SK-N-SH (cell line): ENCODE results near the gene PPP3CA.

ENCODE experiments used
- CTCF ChIP-seq: fragments of 200-600 bp; sonication (generic); IDR thresholded peaks from 2 replicates; pipeline ENCODE4 v1.6.1; 2017; ENCODE audit warnings: antibody characterized with exemption, mild to moderate bottlenecking, moderate library complexity
- EZH2phosphoT487 ChIP-seq: fragments of 200-600 bp; sonication (generic); IDR thresholded peaks from 2 replicates; pipeline ENCODE4 v1.6.1; 2017; ENCODE audit warnings: low read depth, mixed run types, mild to moderate bottlenecking, antibody characterized with exemption, moderate library complexity, borderline replicate concordance
- JUND ChIP-seq: IDR thresholded peaks from 2 replicates; pipeline ENCODE4 v1.4.0; 2012
- MAX ChIP-seq: IDR thresholded peaks from 2 replicates; pipeline ENCODE4 v1.4.0; 2012; ENCODE audit warnings: low read depth
- PBX3 ChIP-seq: IDR thresholded peaks from 2 replicates; pipeline ENCODE4; 2012
- POLR2AphosphoS5 ChIP-seq: IDR thresholded peaks from 2 replicates; pipeline ENCODE4 v1.6.1; 2012; ENCODE audit warnings: low read depth, low read length
- RAD21 ChIP-seq: IDR thresholded peaks from 2 replicates; pipeline ENCODE4 v1.6.1; 2012; ENCODE audit warnings: mild to moderate bottlenecking, low read length
- RFX5 ChIP-seq: IDR thresholded peaks from 2 replicates; pipeline ENCODE4 v1.6.1; 2012; ENCODE audit warnings: mild to moderate bottlenecking, improper control_type of control experiment, low read length
- SMC3 ChIP-seq: IDR thresholded peaks from 2 replicates; pipeline ENCODE4 v1.6.1; 2012; ENCODE audit warnings: low read depth, low read length, improper control_type of control experiment
- TAF1 ChIP-seq: IDR thresholded peaks from 2 replicates; pipeline ENCODE4 v1.6.1; 2012; ENCODE audit warnings: low read depth, mild to moderate bottlenecking, low read length, moderate library complexity, borderline replicate concordance
- TCF12 ChIP-seq: IDR thresholded peaks from 2 replicates; pipeline ENCODE4 v1.4.0; 2012
- TEAD4 ChIP-seq: IDR thresholded peaks from 2 replicates; pipeline ENCODE4 v1.4.0; 2012; ENCODE audit warnings: mild to moderate bottlenecking, borderline replicate concordance; ENCODE audit not compliant: insufficient read depth
- ZBTB33 ChIP-seq: IDR thresholded peaks from 2 replicates; pipeline ENCODE4 v1.4.0; 2012; ENCODE audit warnings: low read depth, borderline replicate concordance
- TF ChIP-seq, protein P1 (sequence below): fragments of 150-350 bp; IDR thresholded peaks from 2 replicates; pipeline ENCODE4 v1.6.1; 2017; ENCODE audit warnings: antibody characterized with exemption, low read length, low read depth, borderline replicate concordance

DNA sequence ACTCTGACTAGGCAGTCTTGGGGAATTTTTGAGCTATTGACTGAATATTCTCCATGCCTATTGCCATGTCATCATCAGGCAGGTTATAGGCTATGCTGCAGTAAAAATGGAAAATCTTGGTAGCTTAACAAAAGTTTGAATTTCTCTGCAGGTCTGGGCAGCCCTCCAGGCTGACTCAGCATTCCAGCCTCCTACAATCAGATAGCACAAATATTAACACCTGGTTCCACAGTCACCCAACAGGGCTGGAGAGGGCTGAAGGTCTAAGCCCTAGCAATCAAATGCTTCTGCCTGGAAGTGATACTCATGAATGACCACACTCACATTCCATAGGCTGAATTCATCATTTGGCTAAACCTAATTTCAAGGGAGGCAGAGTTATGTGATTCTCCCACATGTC is 9.6 kb upstream of the PPP3CA start:
- TF ChIP-seq, protein P1, sequence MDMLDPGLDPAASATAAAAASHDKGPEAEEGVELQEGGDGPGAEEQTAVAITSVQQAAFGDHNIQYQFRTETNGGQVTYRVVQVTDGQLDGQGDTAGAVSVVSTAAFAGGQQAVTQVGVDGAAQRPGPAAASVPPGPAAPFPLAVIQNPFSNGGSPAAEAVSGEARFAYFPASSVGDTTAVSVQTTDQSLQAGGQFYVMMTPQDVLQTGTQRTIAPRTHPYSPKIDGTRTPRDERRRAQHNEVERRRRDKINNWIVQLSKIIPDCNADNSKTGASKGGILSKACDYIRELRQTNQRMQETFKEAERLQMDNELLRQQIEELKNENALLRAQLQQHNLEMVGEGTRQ: no peak
- TF ChIP-seq TEAD4 (peak; percentile 76), CTCF (no peak), JUND (peak; percentile 84), TAF1 (no peak), RFX5 (no peak), POLR2AphosphoS5 (no peak), SMC3 (no peak), MAX (0 out of 2 replicates have a peak, but pooled peaks have one; percentile 35), EZH2phosphoT487 (no peak), RAD21 (no peak), PBX3 (peak; percentile 58; the same call in 1 of the 2 replicates), ZBTB33 (0 out of 2 replicates have a peak, but pooled peaks have one; percentile 34), TCF12 (peak; percentile 96)
